AG09309 (cell line): ENCODE results near the gene PLPP4.

Source experiments
- DNase-seq: peaks from one replicate; pipeline ENCODE4 v3.0.0-alpha.2; 2010; ENCODE audit warnings: low read depth
- H3K4me3 ChIP-seq: 2 replicates; pipeline ENCODE4 v1.5.1; 2011; ENCODE audit warnings: mild to moderate bottlenecking, low read depth, low read length, moderate library complexity; ENCODE audit not compliant: control insufficient read depth
- CTCF ChIP-seq: IDR thresholded peaks from 2 replicates; pipeline ENCODE4 v1.5.1; 2011; ENCODE audit warnings: mild to moderate bottlenecking, low read depth, low read length, inconsistent platforms; ENCODE audit not compliant: insufficient read depth, control insufficient read depth; ENCODE audit errors: missing control alignments

Gene PLPP4

GRCh38 chr10:120575411-120575810 is 118.4 kb downstream of the PLPP4 start:
- no peak for TF ChIP-seq CTCF
- no peak overlapping the region for H3K4me3 ChIP-seq

GRCh38 chr10:120578134-120578533 is 121.1 kb downstream of the PLPP4 start:
- no peak for TF ChIP-seq CTCF
- no peak overlapping the region for H3K4me3 ChIP-seq
- no peak for DNase-seq

More at GRCh38 chr10:120575411-120575810, 118.4 kb downstream of the PLPP4 start:
- no peak for DNase-seq

GRCh38 chr10:120578890-120579289 is 121.9 kb downstream of the PLPP4 start:
- DNase-seq: no peak
- TF ChIP-seq CTCF: no peak
- H3K4me3 ChIP-seq: no peak overlapping the region

- H3K4me3 ChIP-seq: no peak overlapping the region
- DNase-seq: no peak
Observed at GRCh38 chr10:120580918-120581895, 124.2 kb downstream of the PLPP4 start.

GRCh38 chr10:120582753-120583152 is 125.7 kb downstream of the PLPP4 start:
- DNase-seq: no peak
- no peak overlapping the region for H3K4me3 ChIP-seq
- TF ChIP-seq CTCF: no peak

More at GRCh38 chr10:120580918-120581895, 124.2 kb downstream of the PLPP4 start:
- no peak for TF ChIP-seq CTCF

GRCh38 chr10:120583424-120584108 is 126.5 kb downstream of the PLPP4 start:
- no peak overlapping the region for H3K4me3 ChIP-seq
- TF ChIP-seq CTCF: no peak
- DNase-seq: no peak
